Measurements from ENCODE around the gene UVRAG. TPM values are rescaled to one million over a fixed set of nuclear protein-coding genes. Genes with fewer than 3 reads are reported as not detected.

The UVRAG gene
- total and polyA plus RNA-seq, 4 donors: 8.7 to 53.2 (median 18.3) TPM

DNA sequence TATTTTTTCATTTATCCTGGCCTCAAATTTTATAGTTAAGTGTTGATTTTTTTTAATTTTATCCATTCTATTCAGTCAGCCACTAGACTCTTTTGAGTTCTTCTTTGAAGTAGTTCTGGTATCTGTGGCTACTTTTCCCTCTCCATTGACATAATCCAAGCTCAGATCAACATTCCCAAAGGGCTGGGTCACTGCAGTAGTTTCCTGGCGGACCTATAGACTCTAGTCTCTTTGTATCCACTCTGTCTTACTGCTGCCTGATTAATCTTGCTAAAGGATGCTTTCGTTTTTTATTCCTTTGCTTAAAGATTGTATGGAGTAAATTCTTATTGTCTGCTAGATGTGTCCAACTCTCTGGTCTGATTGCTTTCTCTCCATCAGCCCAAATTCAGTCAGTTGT lies 87.6 kb downstream of the UVRAG start:
- ATAC-seq (ENCODE audit: insufficient read depth, low FRiP score): no peak
- DNase-seq: no peak
- TF ChIP-seq CTCF (IDR thresholded peaks at IDR 0.05; ENCODE audit: control extremely low read depth, extremely low read depth): no peak
- no peak overlapping the region for H3K27ac ChIP-seq (ENCODE audit: low read depth in 1 of 2, low read length in 1 of 2)
- H3K4me1 ChIP-seq (ENCODE audit: control insufficient read depth in 5 of 5, insufficient read depth in 5 of 5, low read length in 5 of 5): peaks cover 0 to 18% (median 12%) of the 10 kb centered on the region in 5 donors
- H3K4me3 ChIP-seq: no peak overlapping the region
- no peaks in the 10 kb centered on the region for H3K36me3 ChIP-seq (ENCODE audit: control insufficient read depth in 4 of 4, insufficient read depth in 4 of 4, low read length in 4 of 4)
- WGBS, 2 donors: 82 to 86% methylated on average over 2 of the region's 2 CpGs
- H3K9me3 ChIP-seq (ENCODE audit: control insufficient read depth in 4 of 4, insufficient read depth in 3 of 4, low read length in 3 of 4): no peaks in the 10 kb centered on the region
- H3K9ac ChIP-seq (ENCODE audit: insufficient read depth in 1 of 2, low read length in 2 of 2): no peak overlapping the region
- no peaks in the 10 kb centered on the region for H3K27me3 ChIP-seq (ENCODE audit: control insufficient read depth in 3 of 3, insufficient read depth in 3 of 3, low read length in 2 of 3)

DNA sequence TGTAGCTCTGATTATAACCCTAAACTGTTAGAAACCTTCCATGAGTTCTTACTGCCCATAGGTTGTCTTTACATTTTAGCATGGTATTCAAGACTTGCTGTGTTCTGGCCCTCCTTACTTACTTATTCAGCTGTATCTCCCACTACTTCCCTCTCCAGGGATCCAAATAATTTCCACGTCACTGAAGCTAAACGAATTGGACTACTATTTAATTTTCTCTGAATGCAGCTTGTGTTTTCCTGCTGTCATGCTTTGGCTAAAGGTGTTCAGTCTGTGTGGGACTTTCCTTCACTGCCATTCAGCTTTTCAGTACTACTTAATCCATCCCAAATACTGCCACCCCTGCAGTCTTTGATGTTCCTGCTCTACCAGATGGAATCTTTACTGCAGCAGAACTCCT lies 88.3 kb downstream of the UVRAG start:
- 66 to 81% methylated on average over 2 of the region's 2 CpGs for WGBS, 2 donors
- Histone ChIP-seq H3K9me3 (ENCODE audit: control insufficient read depth in 4 of 4, insufficient read depth in 3 of 4, low read length in 3 of 4) (no peaks in the 10 kb centered on the region), H3K4me3 (no peak overlapping the region), H3K27me3 (ENCODE audit: control insufficient read depth in 3 of 3, insufficient read depth in 3 of 3, low read length in 2 of 3) (no peaks in the 10 kb centered on the region), H3K4me1 (ENCODE audit: control insufficient read depth in 5 of 5, insufficient read depth in 5 of 5, low read length in 5 of 5) (peaks cover 0 to 18% (median 12%) of the 10 kb centered on the region in 5 donors), H3K9ac (ENCODE audit: insufficient read depth in 1 of 2, low read length in 2 of 2) (no peak overlapping the region), H3K36me3 (ENCODE audit: control insufficient read depth in 4 of 4, insufficient read depth in 4 of 4, low read length in 4 of 4) (no peaks in the 10 kb centered on the region), H3K27ac (ENCODE audit: low read depth in 1 of 2, low read length in 1 of 2) (no peak overlapping the region)
- TF ChIP-seq CTCF (IDR thresholded peaks at IDR 0.05; ENCODE audit: control extremely low read depth, extremely low read depth): no peak
- ATAC-seq (ENCODE audit: insufficient read depth, low FRiP score): no peak
- DNase-seq: no peak

GRCh38 chr11:75905434-75905833 lies 90.4 kb downstream of the UVRAG start:
- Histone ChIP-seq H3K27ac (ENCODE audit: low read depth in 1 of 2, low read length in 1 of 2) (no peak overlapping the region), H3K9me3 (ENCODE audit: control insufficient read depth in 4 of 4, insufficient read depth in 3 of 4, low read length in 3 of 4) (no peaks in the 10 kb centered on the region), H3K9ac (ENCODE audit: insufficient read depth in 1 of 2, low read length in 2 of 2) (no peak overlapping the region), H3K4me1 (ENCODE audit: control insufficient read depth in 5 of 5, insufficient read depth in 5 of 5, low read length in 5 of 5) (peaks cover 0 to 11% (median 9%) of the 10 kb centered on the region in 5 donors), H3K4me3 (no peak overlapping the region), H3K36me3 (ENCODE audit: control insufficient read depth in 4 of 4, insufficient read depth in 4 of 4, low read length in 4 of 4) (no peaks in the 10 kb centered on the region), H3K27me3 (ENCODE audit: control insufficient read depth in 3 of 3, insufficient read depth in 3 of 3, low read length in 2 of 3) (no peaks in the 10 kb centered on the region)
- DNase-seq (no peak), ATAC-seq (ENCODE audit: insufficient read depth, low FRiP score) (no peak)
- TF ChIP-seq CTCF (IDR thresholded peaks at IDR 0.05; ENCODE audit: control extremely low read depth, extremely low read depth): no peak

DNA sequence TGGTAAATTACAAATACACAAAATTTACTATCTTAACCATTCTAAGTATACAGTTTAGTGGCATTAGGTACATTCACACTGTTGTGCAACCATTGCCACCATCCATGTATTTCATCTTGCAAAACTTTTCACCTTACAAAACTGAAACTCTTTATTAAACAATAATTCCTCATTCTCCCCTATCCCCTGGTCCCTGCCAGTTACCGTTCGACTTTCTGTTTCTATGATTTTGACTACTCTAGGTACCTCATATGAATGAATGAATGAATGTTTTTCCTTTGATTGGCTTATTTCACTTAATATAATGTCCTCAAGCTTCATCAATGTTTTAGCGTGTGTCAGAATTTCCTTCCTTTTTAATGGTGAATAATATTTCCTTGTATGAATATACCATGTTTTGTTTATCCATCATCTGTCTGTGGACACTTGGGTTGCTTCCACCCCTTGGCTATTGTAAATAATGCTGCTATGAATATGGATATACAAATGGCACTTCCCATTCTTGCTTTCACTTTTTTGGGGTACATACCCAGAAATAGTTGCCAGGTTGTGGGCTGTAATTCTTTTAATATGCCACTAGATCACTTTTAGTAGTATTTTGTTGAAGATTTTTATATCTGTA lies 93.0 kb downstream of the UVRAG start:
- no peak overlapping the region for H3K27ac ChIP-seq (ENCODE audit: low read depth in 1 of 2, low read length in 1 of 2)
- WGBS, 2 donors: 56 to 64% methylated on average over 3 of the region's 3 CpGs
- ATAC-seq (ENCODE audit: insufficient read depth, low FRiP score): no peak
- no peak overlapping the region for H3K9ac ChIP-seq (ENCODE audit: insufficient read depth in 1 of 2, low read length in 2 of 2)
- peaks cover 0 to 4% (median 1%) of the 10 kb centered on the region in 4 donors for H3K36me3 ChIP-seq (ENCODE audit: control insufficient read depth in 4 of 4, insufficient read depth in 4 of 4, low read length in 4 of 4)
- H3K4me1 ChIP-seq (ENCODE audit: control insufficient read depth in 5 of 5, insufficient read depth in 5 of 5, low read length in 5 of 5): peaks cover 0 to 11% (median 6%) of the 10 kb centered on the region in 5 donors
- no peak for DNase-seq
- no peaks in the 10 kb centered on the region for H3K9me3 ChIP-seq (ENCODE audit: control insufficient read depth in 4 of 4, insufficient read depth in 3 of 4, low read length in 3 of 4)
- no peak for TF ChIP-seq CTCF (IDR thresholded peaks at IDR 0.05; ENCODE audit: control extremely low read depth, extremely low read depth)
- H3K4me3 ChIP-seq: no peak overlapping the region
- H3K27me3 ChIP-seq (ENCODE audit: control insufficient read depth in 3 of 3, insufficient read depth in 3 of 3, low read length in 2 of 3): no peaks in the 10 kb centered on the region

All from lung (tissue), 12 donors.